CD14-positive monocyte (primary cell): ENCODE data around the gene BACH2. TPM values are rescaled to one million over a fixed set of nuclear protein-coding genes. Genes with fewer than 3 reads are reported as not detected.

ENCODE experiments used
- DNase-seq, 3 donors: peaks; one replicate each; pipeline ENCODE4 v3.0.0-alpha.2; 2011 to 2022
- H2AFZ ChIP-seq: 2 replicates; pipeline ENCODE4 v1.6.0; 2012; ENCODE audit warnings: mild to moderate bottlenecking, low read depth, low read length, inconsistent platforms; ENCODE audit not compliant: insufficient read depth, poor library complexity, severe bottlenecking
- H3K27ac ChIP-seq, 2 donors: 1 replicate in 1 of 2; 2 replicates in 1 of 2; pipeline ENCODE4 v1.5.1; 2012 to 2013; ENCODE audit warnings: low read length in 2 of 2, control low read depth in 1 of 2, inconsistent platforms in 1 of 2, low read depth in 1 of 2, mild to moderate bottlenecking in 1 of 2
- H3K27me3 ChIP-seq, 2 donors: one replicate each; pipeline versions ENCODE4 v1.6.0 to v1.6.1; 2011 to 2013; ENCODE audit warnings: low read length in 2 of 2; ENCODE audit not compliant: control insufficient read depth in 2 of 2, insufficient read depth in 2 of 2
- H3K36me3 ChIP-seq, 2 donors: replicated peaks in 1 of 2; 1 replicate in 1 of 2; 2 replicates in 1 of 2; pipeline versions ENCODE4 v1.5.1 to v1.6.1; 2012 to 2013; ENCODE audit warnings: low read length in 2 of 2, control low read depth in 1 of 2, inconsistent platforms in 1 of 2, mild to moderate bottlenecking in 1 of 2; ENCODE audit not compliant: insufficient read depth in 2 of 2, control insufficient read depth in 1 of 2
- H3K4me1 ChIP-seq, 2 donors: 1 replicate in 1 of 2; 2 replicates in 1 of 2; pipeline versions ENCODE4 v1.5.1 to v1.6.1; 2012 to 2013; ENCODE audit warnings: low read length in 2 of 2, control low read depth in 1 of 2, inconsistent platforms in 1 of 2, mild to moderate bottlenecking in 1 of 2, moderate library complexity in 1 of 2; ENCODE audit not compliant: insufficient read depth in 2 of 2, control insufficient read depth in 1 of 2
- H3K4me2 ChIP-seq: replicated peaks from 2 replicates; pipeline ENCODE3; 2012; ENCODE audit warnings: low read length, moderate library complexity, mild to moderate bottlenecking; ENCODE audit not compliant: poor library complexity, severe bottlenecking; ENCODE audit errors: extremely low read depth
- H3K4me3 ChIP-seq, 3 experiments: fragments of 200-600 bp in 1 of 3; sonication (generic) in 1 of 3; replicated peaks in 1 of 3; 1 replicate in 2 of 3; 2 replicates in 1 of 3; pipeline ENCODE4 v1.5.1; 2011 to 2013; ENCODE audit warnings: low read length in 3 of 3, mild to moderate bottlenecking in 3 of 3, control low read depth in 2 of 3, low read depth in 2 of 3, inconsistent platforms in 1 of 3, moderate library complexity in 1 of 3
- H3K79me2 ChIP-seq: 2 replicates; pipeline ENCODE4 v1.6.0; 2012; ENCODE audit warnings: mild to moderate bottlenecking, control low read depth, inconsistent platforms, low read length, moderate library complexity; ENCODE audit not compliant: insufficient read depth
- H3K9ac ChIP-seq: 2 replicates; pipeline ENCODE4 v1.6.0; 2017; ENCODE audit warnings: low read length, mild to moderate bottlenecking; ENCODE audit not compliant: insufficient read depth, poor library complexity, severe bottlenecking
- H3K9me3 ChIP-seq, 2 donors: replicated peaks in 1 of 2; 1 replicate in 1 of 2; 2 replicates in 1 of 2; pipeline versions ENCODE4 v1.5.1 to v1.6.1; 2012 to 2013; ENCODE audit warnings: low read length in 2 of 2, control low read depth in 1 of 2; ENCODE audit not compliant: control insufficient read depth in 1 of 2, insufficient read depth in 1 of 2
- H4K20me1 ChIP-seq: 2 replicates; pipeline ENCODE4 v1.6.0; 2012; ENCODE audit warnings: mild to moderate bottlenecking, low read length, control low read depth, moderate library complexity; ENCODE audit not compliant: insufficient read depth
- H3K27ac Mint-ChIP-seq, 7 donors: one replicate each; pipeline ENCODE4 v1.8.0; 2020; ENCODE audit warnings: mild to moderate bottlenecking in 7 of 7, mixed read lengths in 7 of 7, moderate library complexity in 6 of 7, inconsistent platforms in 2 of 7
- H3K27me3 Mint-ChIP-seq, 3 donors: one replicate each; pipeline ENCODE4 v1.8.0; 2021 to 2022; ENCODE audit warnings: low read depth in 3 of 3, mild to moderate bottlenecking in 3 of 3, mixed read lengths in 3 of 3, moderate library complexity in 3 of 3, inconsistent platforms in 1 of 3
- H3K36me3 Mint-ChIP-seq, 2 donors: one replicate each; pipeline ENCODE4 v1.8.0; 2020; ENCODE audit warnings: mixed read lengths in 2 of 2, inconsistent platforms in 1 of 2, mild to moderate bottlenecking in 1 of 2
- H3K4me1 Mint-ChIP-seq: one replicate; pipeline ENCODE4 v1.8.0; 2020; ENCODE audit warnings: mild to moderate bottlenecking, mixed read lengths
- H3K4me3 Mint-ChIP-seq, 2 donors: one replicate each; pipeline ENCODE4 v1.8.0; 2020; ENCODE audit warnings: mild to moderate bottlenecking in 2 of 2, mixed read lengths in 2 of 2, moderate library complexity in 1 of 2
- H3K9me3 Mint-ChIP-seq, 7 donors: one replicate each; pipeline ENCODE4 v1.8.0; 2020 to 2022; ENCODE audit warnings: mixed read lengths in 7 of 7, mild to moderate bottlenecking in 6 of 7, moderate library complexity in 6 of 7, inconsistent platforms in 2 of 7
- CTCF ChIP-seq: fragments of 200-600 bp; IDR thresholded peaks from one replicate; pipeline ENCODE4 v1.8.0; 2022; ENCODE audit warnings: antibody characterized with exemption, mild to moderate bottlenecking
- WGBS: methylation state at CpG from one replicate; pipeline ENCODE4 v1.1.5; 2013; ENCODE audit warnings: missing lambda C conversion rate; ENCODE audit not compliant: insufficient coverage; 5-methylcytosine and 5-hydroxymethylcytosine counted together
- intact Hi-C, 2 donors: fragments of 100-400 bp; cut with micrococcal nuclease; formaldehyde crosslinking; loops; one replicate each; pipeline versions ENCODE4 v1.15.0 to v1.15.1; 2023
- polyA plus RNA-seq, 3 donors: library from polyadenylated mRNA; depleted of rRNA in 1 of 3; unstranded in 2 of 3; stranded (reverse) in 1 of 3; fragments of 300-500 nt in 2 of 3; fragments of >200 nt in 1 of 3; fragmentation: Illumina TruSeq in 2 of 3; gene quantifications; 1 replicate in 2 of 3; 2 replicates in 1 of 3; pipeline ENCODE4 v1.2.3, GENCODE V29; 2012 to 2021

BACH2 gene
- polyA plus RNA-seq, 3 donors, result 0.04 to 0.09 (median 0.05) TPM

- TF ChIP-seq CTCF, result no peak
- 67% methylated on average over 1 of the region's 2 CpGs for WGBS
- Mint-ChIP-seq H3K9me3 (peaks cover 0 to 2% (median 0%) of the 10 kb centered on the region in 7 donors), H3K27ac (no peak overlapping the region), H3K27me3 (peaks cover 0 to 3% (median 0%) of the 10 kb centered on the region in 3 donors), H3K4me1 (no peaks in the 10 kb centered on the region), H3K4me3 (no peak overlapping the region), H3K36me3 (no peaks in the 10 kb centered on the region)
- no peaks in the 10 kb centered on the region for H4K20me1 ChIP-seq
- no peaks in the 10 kb centered on the region for H3K79me2 ChIP-seq
- no peaks in the 10 kb centered on the region for H3K27me3 ChIP-seq
- no peaks in the 10 kb centered on the region for H3K9me3 ChIP-seq
- no peak overlapping the region for H3K4me3 ChIP-seq
- H3K4me1 ChIP-seq, result no peaks in the 10 kb centered on the region
- no peak overlapping the region for H2AFZ ChIP-seq
- no peak for DNase-seq
- no peak overlapping the region for H3K9ac ChIP-seq
- no peaks in the 10 kb centered on the region for H3K36me3 ChIP-seq
- H3K27ac ChIP-seq, result no peak overlapping the region
- no peak overlapping the region for H3K4me2 ChIP-seq
- intact Hi-C loops, result no loop called here
Observed at GRCh38 chr6:90250405-90250804, 46.2 kb downstream of the BACH2 start.

- H3K9me3 ChIP-seq, result no peaks in the 10 kb centered on the region
- H3K4me1 ChIP-seq, result no peaks in the 10 kb centered on the region
- Mint-ChIP-seq H3K4me1 (no peaks in the 10 kb centered on the region), H3K36me3 (no peaks in the 10 kb centered on the region), H3K9me3 (no peaks in the 10 kb centered on the region), H3K4me3 (no peak overlapping the region), H3K27ac (no peak overlapping the region), H3K27me3 (peaks cover 0 to 1% (median 0%) of the 10 kb centered on the region in 3 donors)
- no peaks in the 10 kb centered on the region for H3K36me3 ChIP-seq
- H3K4me2 ChIP-seq, result no peak overlapping the region
- H3K79me2 ChIP-seq, result no peaks in the 10 kb centered on the region
- no peak for DNase-seq
- H4K20me1 ChIP-seq, result no peaks in the 10 kb centered on the region
- no peak overlapping the region for H3K4me3 ChIP-seq
- H3K27ac ChIP-seq, result no peak overlapping the region
- intact Hi-C loops, result no loop called here
- H3K27me3 ChIP-seq, result no peaks in the 10 kb centered on the region
- H2AFZ ChIP-seq, result no peak overlapping the region
- WGBS, result 96% methylated on average over 7 of the region's 8 CpGs
- no peak for TF ChIP-seq CTCF
- H3K9ac ChIP-seq, result no peak overlapping the region
Observed at GRCh38 chr6:90249458-90249857, 47.2 kb downstream of the BACH2 start.
